Mucosa of descending colon (tissue), 3 donors: ENCODE data around the gene IDH1. TPM values are rescaled to one million over a fixed set of nuclear protein-coding genes. Genes with fewer than 3 reads are reported as not detected.

Experiments used
- ATAC-seq: fragments of 200-7000 bp; cut with Tn5 transposase; one replicate; pipeline ENCODE4 v1.9.1; 2020; ENCODE audit warnings: mild to moderate bottlenecking, moderate library complexity
- DNase-seq, 3 donors: peaks; one replicate each; pipeline ENCODE4 v3.0.0-alpha.2; 2020
- H3K36me3 ChIP-seq: fragments of 200-600 bp; one replicate; pipeline ENCODE4 v1.8.0; 2021; ENCODE audit warnings: low read depth, mild to moderate bottlenecking
- H3K4me1 ChIP-seq: fragments of 200-600 bp; one replicate; pipeline ENCODE4 v1.8.0; 2021; ENCODE audit warnings: low read depth, mild to moderate bottlenecking
- H3K4me3 ChIP-seq: fragments of 200-600 bp; one replicate; pipeline ENCODE4 v1.8.0; 2021; ENCODE audit warnings: mild to moderate bottlenecking
- H3K9me3 ChIP-seq: fragments of 200-600 bp; one replicate; pipeline ENCODE4 v1.8.0; 2021; ENCODE audit warnings: mild to moderate bottlenecking
- intact Hi-C, 2 donors: fragments of 100-400 bp; cut with DNase I in 1 of 2; cut with micrococcal nuclease in 1 of 2; formaldehyde crosslinking; loops; one replicate each; pipeline versions ENCODE4 v1.11.0 to v1.11.1; 2022; cut with DNase I, micrococcal nuclease
- total RNA-seq, 3 donors: library from RNA; stranded (reverse); fragmentation: NEBNext Ultra II Directional in 2 of 3; extraction: Animal tissue kit (Norgen Biotek cat#: 25700) in 2 of 3; gene quantifications; one replicate each; pipeline versions ENCODE4 v1.2.1 to v1.2.4, GENCODE V29; 2021 to 2023
- TF ChIP-seq, protein P1 (sequence below): fragments of 200-600 bp; IDR thresholded peaks from one replicate; pipeline ENCODE4 v1.8.0; 2022; ENCODE audit warnings: antibody characterized with exemption, mild to moderate bottlenecking
- donor health status: DM: no; HTN: no; CAD: no; lungs with moderate emphysema.
- donor health status: DM: no; HTN: no; CAD: no.
- donor health status: DM: no; HTN: yes; CAD: no.

The IDH1 gene
- total RNA-seq, 3 donors from 2014 or later = 105 to 233 (median 227) TPM

DNA sequence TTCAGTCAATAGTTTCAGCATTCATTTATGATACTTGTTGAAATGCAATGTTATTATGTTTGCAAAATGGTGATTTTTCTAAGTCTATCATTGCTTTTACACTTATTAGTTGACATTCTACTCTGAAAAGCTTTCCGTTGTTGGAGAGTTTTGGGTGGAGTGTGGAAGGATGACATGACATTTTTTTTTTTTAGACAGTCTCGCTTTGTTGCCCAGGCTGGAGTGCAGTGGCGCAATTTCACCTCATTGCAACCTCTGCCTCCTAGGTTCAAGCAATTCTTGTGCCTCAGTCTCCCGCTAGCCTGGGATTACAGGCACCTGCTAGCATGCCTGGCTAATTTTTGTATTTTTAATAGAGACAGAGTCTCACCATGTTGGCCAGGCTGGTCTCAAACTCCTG lies 41.0 kb upstream of the IDH1 start:
- ATAC-seq (no peak), DNase-seq (no peak)
- TF ChIP-seq, protein P1, sequence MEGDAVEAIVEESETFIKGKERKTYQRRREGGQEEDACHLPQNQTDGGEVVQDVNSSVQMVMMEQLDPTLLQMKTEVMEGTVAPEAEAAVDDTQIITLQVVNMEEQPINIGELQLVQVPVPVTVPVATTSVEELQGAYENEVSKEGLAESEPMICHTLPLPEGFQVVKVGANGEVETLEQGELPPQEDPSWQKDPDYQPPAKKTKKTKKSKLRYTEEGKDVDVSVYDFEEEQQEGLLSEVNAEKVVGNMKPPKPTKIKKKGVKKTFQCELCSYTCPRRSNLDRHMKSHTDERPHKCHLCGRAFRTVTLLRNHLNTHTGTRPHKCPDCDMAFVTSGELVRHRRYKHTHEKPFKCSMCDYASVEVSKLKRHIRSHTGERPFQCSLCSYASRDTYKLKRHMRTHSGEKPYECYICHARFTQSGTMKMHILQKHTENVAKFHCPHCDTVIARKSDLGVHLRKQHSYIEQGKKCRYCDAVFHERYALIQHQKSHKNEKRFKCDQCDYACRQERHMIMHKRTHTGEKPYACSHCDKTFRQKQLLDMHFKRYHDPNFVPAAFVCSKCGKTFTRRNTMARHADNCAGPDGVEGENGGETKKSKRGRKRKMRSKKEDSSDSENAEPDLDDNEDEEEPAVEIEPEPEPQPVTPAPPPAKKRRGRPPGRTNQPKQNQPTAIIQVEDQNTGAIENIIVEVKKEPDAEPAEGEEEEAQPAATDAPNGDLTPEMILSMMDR = no peak

DNA sequence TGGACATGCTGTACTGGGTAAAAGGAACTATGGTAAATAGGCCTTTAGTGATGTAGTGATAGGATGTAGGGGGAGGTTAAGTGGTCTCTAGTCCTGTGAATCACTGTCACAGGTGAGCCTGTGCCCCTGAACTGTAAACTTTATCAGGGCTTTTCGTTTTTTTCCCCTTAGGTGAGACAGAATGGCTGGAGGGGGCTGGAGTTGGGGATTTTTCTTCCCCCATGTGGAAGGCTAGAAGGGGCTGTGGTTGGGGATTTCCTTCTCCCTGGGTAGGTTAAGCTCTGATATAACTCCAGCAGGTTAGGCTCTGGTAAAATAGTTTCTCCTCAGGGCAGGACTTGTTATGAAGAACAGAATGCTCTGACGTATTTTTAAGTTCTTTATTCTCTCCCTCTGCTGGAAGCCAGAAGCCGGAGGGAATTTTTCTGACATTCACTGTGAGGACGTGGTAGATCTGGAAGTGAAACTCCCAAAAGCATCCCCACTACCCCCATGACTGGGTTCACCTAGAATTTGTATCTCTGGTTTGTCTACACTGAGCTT lies 39.7 kb upstream of the IDH1 start:
- DNase-seq = no peak
- no peak for ATAC-seq
- Histone ChIP-seq H3K4me1 (no peaks in the 10 kb centered on the region), H3K9me3 (peaks cover 4% of the 10 kb centered on the region), H3K4me3 (no peak overlapping the region), H3K36me3 (no peaks in the 10 kb centered on the region)
- TF ChIP-seq, protein P1 = no peak
- intact Hi-C loops = no loop called here

More for the DNA sequence above, 41.0 kb upstream of the IDH1 start:
- Histone ChIP-seq H3K9me3 (peaks cover under 1% of the 10 kb centered on the region), H3K36me3 (no peaks in the 10 kb centered on the region), H3K4me1 (no peaks in the 10 kb centered on the region), H3K4me3 (no peak overlapping the region)
- intact Hi-C loops = no loop called here

DNA sequence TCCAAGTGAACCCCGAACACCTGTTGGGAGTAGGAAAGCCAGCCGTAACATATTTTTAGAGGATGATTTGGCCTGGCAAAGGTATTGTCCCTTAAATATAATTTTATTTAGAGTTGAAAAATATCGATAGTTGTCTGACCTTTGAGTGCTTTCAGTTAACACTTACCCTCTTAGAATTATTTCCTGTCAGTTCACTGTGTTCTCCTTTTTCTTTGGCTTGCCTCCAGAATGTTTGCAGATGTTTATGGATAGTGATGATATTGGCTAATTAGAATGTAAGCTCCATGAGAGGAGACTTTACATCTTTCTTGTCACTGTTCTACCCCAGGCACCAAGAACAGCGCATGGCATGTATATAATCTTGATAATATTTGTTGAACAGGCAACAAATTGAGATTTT lies 31.0 kb upstream of the IDH1 start:
- DNase-seq (no peak), ATAC-seq (no peak)
- peaks cover 4% of the 10 kb centered on the region for H3K9me3 ChIP-seq
- H3K4me1 ChIP-seq = no peaks in the 10 kb centered on the region
- no peak overlapping the region for H3K4me3 ChIP-seq
- TF ChIP-seq, protein P1 = no peak
- intact Hi-C loops = no loop called here
- peaks cover 7% of the 10 kb centered on the region for H3K36me3 ChIP-seq

DNA sequence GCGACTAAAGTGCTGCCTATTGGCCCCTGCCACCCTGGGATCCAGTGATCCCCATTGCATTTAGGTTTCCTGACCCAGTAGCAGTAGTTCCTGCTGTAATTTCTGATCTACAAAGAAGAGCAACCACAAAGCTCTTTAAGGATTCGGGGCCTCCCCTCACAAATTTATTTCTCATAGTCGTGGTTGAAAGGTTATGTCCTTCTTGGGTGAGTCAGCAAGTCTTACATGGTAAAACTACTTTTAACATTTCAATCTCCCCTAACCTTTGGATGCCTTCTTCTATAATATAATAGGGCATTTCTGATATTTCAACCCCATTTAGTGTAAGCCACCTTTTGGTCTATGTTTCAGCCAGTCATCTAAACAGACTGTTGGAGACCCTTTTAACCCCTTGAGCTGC lies 26.1 kb upstream of the IDH1 start:
- intact Hi-C loops = no loop called here
- Histone ChIP-seq H3K9me3 (peaks cover 3% of the 10 kb centered on the region), H3K4me3 (no peak overlapping the region), H3K36me3 (no peaks in the 10 kb centered on the region), H3K4me1 (no peaks in the 10 kb centered on the region)
- DNase-seq (no peak), ATAC-seq (no peak)
- TF ChIP-seq, protein P1 = no peak

DNA sequence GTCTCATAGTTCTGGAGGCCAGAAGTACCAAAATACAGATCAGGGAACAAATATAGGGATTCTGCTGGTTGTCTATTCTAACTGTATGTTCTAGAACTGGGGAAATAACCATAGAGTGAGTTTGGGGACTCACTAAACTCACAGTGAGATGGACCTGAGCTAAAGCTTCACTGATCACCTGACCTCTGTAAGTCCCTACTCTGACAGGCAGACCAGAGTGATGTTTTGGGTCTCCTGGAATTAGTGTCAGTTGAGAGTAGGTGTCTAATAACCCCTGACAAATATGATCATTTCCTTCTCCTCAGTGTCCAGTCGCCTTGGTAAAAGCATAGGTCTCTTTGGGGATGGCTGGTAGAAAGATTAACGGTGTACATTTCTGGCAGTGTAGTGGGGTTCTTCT lies 25.4 kb upstream of the IDH1 start:
- no peaks in the 10 kb centered on the region for H3K36me3 ChIP-seq
- intact Hi-C loops = no loop called here
- no peak for ATAC-seq

More for the DNA sequence above, 25.4 kb upstream of the IDH1 start:
- Histone ChIP-seq H3K4me3 (no peak overlapping the region), H3K9me3 (peaks cover 3% of the 10 kb centered on the region), H3K4me1 (no peaks in the 10 kb centered on the region)
- TF ChIP-seq, protein P1 = no peak
- DNase-seq = no peak
